Pancreas (tissue), 10 donors: ENCODE results near the gene WNT2B. TPM values are rescaled to one million over a fixed set of nuclear protein-coding genes. Genes with fewer than 3 reads are reported as not detected.

Experiments
- ATAC-seq, 4 donors: fragments of 200-7000 bp; cut with Tn5 transposase; one replicate each; pipeline versions ENCODE4 v1.8.0 to v1.9.1; 2020; ENCODE audit warnings: mild to moderate bottlenecking in 4 of 4, moderate library complexity in 4 of 4
- DNase-seq, 6 donors: peaks; one replicate each; pipeline ENCODE4 v3.0.0-alpha.2; 2020
- FAIRE-seq: peaks from 2 replicates; lab custom pipeline; 2012; peaks lifted over from hg19 to GRCh38; lab: Jason Lieb, UNC
- H3K27ac ChIP-seq, 4 donors: fragments of 200-600 bp; sonication (generic); 1 replicate in 3 of 4; 2 replicates in 1 of 4; pipeline versions ENCODE4 v1.5.0 to v1.8.0; 2020
- H3K27me3 ChIP-seq, 4 donors: fragments of 200-600 bp; one replicate each; pipeline ENCODE4 v1.8.0; 2021
- H3K36me3 ChIP-seq, 3 donors: fragments of 200-600 bp; sonication (generic) in 1 of 3; one replicate each; pipeline versions ENCODE4 v1.5.0 to v1.8.0; 2020 to 2021
- H3K4me1 ChIP-seq, 3 donors: fragments of 200-600 bp; one replicate each; pipeline ENCODE4 v1.8.0; 2021
- H3K4me3 ChIP-seq, 4 donors: fragments of 200-600 bp; sonication (generic) in 2 of 4; one replicate each; pipeline versions ENCODE4 v1.5.0 to v1.8.0; 2020 to 2021
- H3K9me3 ChIP-seq, 4 donors: fragments of 200-600 bp; one replicate each; pipeline ENCODE4 v1.8.0; 2021
- WGBS, 2 donors: extraction: QIAGEN DNeasy Blood & Tissue Kit; methylation state at CpG; one replicate each; pipeline ENCODE4 v1.1.7; 2013; 5-methylcytosine and 5-hydroxymethylcytosine counted together
- intact Hi-C, 3 donors: fragments of 100-400 bp; cut with DNase I; formaldehyde crosslinking; loops; one replicate each; pipeline versions ENCODE4 v1.11.1 to v1.14.2; 2022
- polyA plus RNA-seq, 2 donors: library from polyadenylated mRNA; stranded (reverse); fragments of 200-250 nt; gene quantifications; one replicate each; pipeline ENCODE4 v1.2.3, GENCODE V29; 2013
- total RNA-seq, 6 donors: library from RNA; stranded (reverse); fragmentation: NEBNext Ultra II Directional in 4 of 6; extraction: Animal tissue kit (Norgen Biotek cat#: 25700) in 4 of 6; gene quantifications; one replicate each; pipeline versions ENCODE4 v1.2.1 to v1.2.4, GENCODE V29; 2021 to 2023
- TF ChIP-seq, protein P1 (sequence below), 4 donors: fragments of 200-600 bp; sonication (generic) in 3 of 4; IDR thresholded peaks; one replicate each; pipeline versions ENCODE4 v1.5.0 to v1.8.0; 2021; ENCODE audit warnings: antibody characterized with exemption in 4 of 4
- donor health status: healthy with polysubstance abuse.
- donor health status: DM: no; HTN: no; CAD: no; lungs with moderate emphysema.
- donor health status: DM: no; HTN: no; CAD: no.
- donor health status: control.
- donor health status: control.
- donor health status: Bipolar disorder and iron deficiency.
- donor health status: DM: yes; HTN: yes; CAD: no.
- donor health status: DM: no; HTN: no; CAD: no.
- donor health status: DM: no; HTN: no; CAD: no.
- donor health status: DM: yes; HTN: yes; CAD: no.

Gene WNT2B
- total and polyA plus RNA-seq, 8 donors, result 0.79 to 2.7 (median 1.4) TPM

DNA sequence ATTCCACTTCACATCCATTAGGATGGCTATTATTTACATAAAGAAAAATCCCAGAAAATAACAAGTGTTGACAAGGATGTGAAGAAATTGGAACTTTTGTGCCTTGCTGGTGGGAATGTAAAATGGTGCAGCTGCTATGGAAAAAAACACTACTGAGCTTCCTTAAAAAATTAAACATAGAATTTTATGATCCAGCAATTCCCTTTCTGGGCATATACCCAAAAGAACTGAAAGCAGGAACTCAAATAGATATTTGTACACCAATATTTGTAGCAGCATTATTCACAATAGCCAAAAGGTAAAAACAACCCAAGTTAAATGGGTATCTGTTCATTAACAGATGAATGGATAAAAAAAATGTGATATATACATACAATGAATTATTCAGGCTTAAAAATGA is 45.6 kb downstream of the WNT2B start:
- H3K27ac ChIP-seq, result no peak overlapping the region
- FAIRE-seq (no peak), ATAC-seq (no peak), DNase-seq (no peak)
- H3K27me3 ChIP-seq, result no peaks in the 10 kb centered on the region
- intact Hi-C loops, result no loop called here
- H3K9me3 ChIP-seq, result no peaks in the 10 kb centered on the region
- TF ChIP-seq, protein P1, sequence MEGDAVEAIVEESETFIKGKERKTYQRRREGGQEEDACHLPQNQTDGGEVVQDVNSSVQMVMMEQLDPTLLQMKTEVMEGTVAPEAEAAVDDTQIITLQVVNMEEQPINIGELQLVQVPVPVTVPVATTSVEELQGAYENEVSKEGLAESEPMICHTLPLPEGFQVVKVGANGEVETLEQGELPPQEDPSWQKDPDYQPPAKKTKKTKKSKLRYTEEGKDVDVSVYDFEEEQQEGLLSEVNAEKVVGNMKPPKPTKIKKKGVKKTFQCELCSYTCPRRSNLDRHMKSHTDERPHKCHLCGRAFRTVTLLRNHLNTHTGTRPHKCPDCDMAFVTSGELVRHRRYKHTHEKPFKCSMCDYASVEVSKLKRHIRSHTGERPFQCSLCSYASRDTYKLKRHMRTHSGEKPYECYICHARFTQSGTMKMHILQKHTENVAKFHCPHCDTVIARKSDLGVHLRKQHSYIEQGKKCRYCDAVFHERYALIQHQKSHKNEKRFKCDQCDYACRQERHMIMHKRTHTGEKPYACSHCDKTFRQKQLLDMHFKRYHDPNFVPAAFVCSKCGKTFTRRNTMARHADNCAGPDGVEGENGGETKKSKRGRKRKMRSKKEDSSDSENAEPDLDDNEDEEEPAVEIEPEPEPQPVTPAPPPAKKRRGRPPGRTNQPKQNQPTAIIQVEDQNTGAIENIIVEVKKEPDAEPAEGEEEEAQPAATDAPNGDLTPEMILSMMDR (IDR thresholded peaks at IDR 0.05), result no peak
- H3K4me1 ChIP-seq, result no peaks in the 10 kb centered on the region
- H3K4me3 ChIP-seq, result no peak overlapping the region
- H3K36me3 ChIP-seq, result no peaks in the 10 kb centered on the region

DNA sequence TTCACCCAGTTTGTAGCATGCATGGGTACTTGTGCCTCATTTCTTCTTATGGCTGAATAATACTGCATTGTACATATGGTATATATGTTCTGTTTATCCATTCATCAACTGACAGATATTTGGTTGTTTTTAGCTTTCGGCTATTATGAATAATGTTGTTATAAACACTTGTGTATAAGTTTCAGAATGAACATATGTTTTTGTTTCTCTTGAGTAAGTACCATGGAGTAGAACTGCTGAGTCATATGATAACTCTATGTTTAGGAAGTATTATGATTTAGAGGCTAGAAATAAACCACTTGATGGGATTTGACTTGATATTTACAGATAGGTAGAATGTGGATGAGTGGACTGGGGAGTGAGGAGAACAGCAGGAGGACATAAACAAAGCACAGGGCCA is 48.6 kb downstream of the WNT2B start:
- DNase-seq (no peak), FAIRE-seq (no peak), ATAC-seq (no peak)
- no peaks in the 10 kb centered on the region for H3K36me3 ChIP-seq
- TF ChIP-seq, protein P1 (IDR thresholded peaks at IDR 0.05), result no peak
- 94 to 95% methylated on average over 1 of the region's 1 CpG for WGBS, 2 donors
- intact Hi-C loops, result no loop called here
- H3K27ac ChIP-seq, result no peak overlapping the region
- H3K4me3 ChIP-seq, result no peak overlapping the region
- no peaks in the 10 kb centered on the region for H3K9me3 ChIP-seq
- no peaks in the 10 kb centered on the region for H3K27me3 ChIP-seq
- no peaks in the 10 kb centered on the region for H3K4me1 ChIP-seq

DNA sequence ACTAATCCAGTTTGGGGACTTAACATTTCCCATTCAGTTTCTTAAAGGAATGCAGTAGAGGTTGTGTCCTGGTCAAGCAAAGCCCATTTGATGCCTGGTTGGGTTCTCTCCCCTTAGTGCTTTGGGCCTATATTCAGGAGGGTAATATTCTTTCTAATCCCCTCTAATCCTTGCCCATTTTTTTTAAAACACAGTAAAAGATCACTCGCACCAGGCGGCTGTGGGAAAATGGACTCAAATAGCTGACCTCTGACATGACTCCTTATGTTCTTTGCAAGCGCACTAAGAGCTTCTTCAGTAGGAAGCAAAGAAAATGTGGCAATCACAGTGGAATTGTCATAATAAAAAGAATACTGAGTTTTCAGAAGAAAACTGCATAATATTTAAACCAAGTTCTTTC is 49.9 kb downstream of the WNT2B start:
- no peak overlapping the region for H3K27ac ChIP-seq
- H3K27me3 ChIP-seq, result no peaks in the 10 kb centered on the region
- DNase-seq, result no peak
- no peaks in the 10 kb centered on the region for H3K36me3 ChIP-seq
- no peak for FAIRE-seq
- TF ChIP-seq, protein P1 (IDR thresholded peaks at IDR 0.05), result no peak
- no peaks in the 10 kb centered on the region for H3K4me1 ChIP-seq
- intact Hi-C loops, result no loop called here
- H3K9me3 ChIP-seq, result no peaks in the 10 kb centered on the region
- no peak overlapping the region for H3K4me3 ChIP-seq
- ATAC-seq, result no peak
- WGBS, 2 donors, result 94 to 95% methylated on average over 3 of the region's 3 CpGs

DNA sequence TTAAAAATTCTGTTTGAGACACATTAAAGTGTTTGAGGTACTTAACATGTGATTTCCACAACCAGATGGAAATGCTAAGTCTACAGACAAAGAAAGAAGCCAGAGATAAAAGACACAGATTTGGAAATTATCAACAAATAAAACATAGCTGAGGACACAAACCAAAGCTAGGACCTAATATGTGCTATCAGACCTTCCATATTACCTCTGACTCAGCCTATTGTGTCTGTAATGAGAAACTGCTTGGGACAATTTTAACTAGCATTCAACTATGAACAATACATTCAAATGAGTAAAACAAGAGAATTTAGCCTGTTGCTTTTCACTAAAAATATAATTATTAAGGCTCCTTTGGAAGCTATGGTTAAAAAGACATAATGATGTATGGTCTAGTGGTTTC is 54.6 kb downstream of the WNT2B start:
- ATAC-seq, result no peak
- H3K4me3 ChIP-seq, result no peak overlapping the region
- H3K27ac ChIP-seq, result no peak overlapping the region
- no peaks in the 10 kb centered on the region for H3K4me1 ChIP-seq
- intact Hi-C loops, result no loop called here
- TF ChIP-seq, protein P1 (IDR thresholded peaks at IDR 0.05), result no peak
- no peaks in the 10 kb centered on the region for H3K9me3 ChIP-seq
- H3K27me3 ChIP-seq, result no peaks in the 10 kb centered on the region
- peaks cover 0 to 3% (median 0%) of the 10 kb centered on the region in 3 donors for H3K36me3 ChIP-seq
- DNase-seq, result no peak
- no peak for FAIRE-seq

DNA sequence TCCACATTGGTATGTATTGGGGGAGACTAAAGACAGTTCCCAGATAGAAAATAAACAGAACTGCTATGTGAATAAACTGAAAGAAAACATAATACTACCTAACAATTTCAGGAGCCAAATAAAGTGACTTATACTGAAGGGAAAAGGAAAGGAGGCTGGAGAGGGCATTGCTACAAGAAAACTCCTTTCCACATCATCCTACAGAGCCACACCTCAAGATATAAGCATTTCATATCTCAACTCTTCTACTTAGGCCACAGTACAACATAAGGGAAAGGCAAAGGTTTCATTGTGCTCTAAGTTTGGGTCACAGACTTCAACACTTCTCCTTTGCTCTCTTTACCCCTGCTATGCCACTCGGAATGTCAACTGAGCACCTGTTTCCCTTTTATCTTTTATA is 55.3 kb downstream of the WNT2B start:
- Histone ChIP-seq H3K9me3 (no peaks in the 10 kb centered on the region), H3K36me3 (peaks cover 0 to 3% (median 0%) of the 10 kb centered on the region in 3 donors), H3K4me3 (no peak overlapping the region), H3K4me1 (no peaks in the 10 kb centered on the region), H3K27ac (no peak overlapping the region), H3K27me3 (no peaks in the 10 kb centered on the region)
- WGBS, 2 donors, result 92 to 100% methylated on average over 1 of the region's 1 CpG
- TF ChIP-seq, protein P1 (IDR thresholded peaks at IDR 0.05), result no peak
- ATAC-seq (no peak), DNase-seq (no peak), FAIRE-seq (no peak)
- intact Hi-C loops, result no loop called here
